HG02798 (cell line): ENCODE data around the gene SRRM1.
"Not testable (repeated sequence)": the region's sequence is repeated elsewhere in the genome, so short reads cannot be mapped to it uniquely, and the experiment has no call there.

Experiments
- ATAC-seq: cut with Tn5 transposase; IDR thresholded peaks from one replicate; pipeline ENCODE4 v1.9.1; 2021; ENCODE audit warnings: mild to moderate bottlenecking; ENCODE audit not compliant: unreplicated experiment, poor library complexity

The SRRM1 gene

GRCh38 chr1:24713736-24714135, 70.6 kb downstream of the SRRM1 start:
- no peak for ATAC-seq

DNA sequence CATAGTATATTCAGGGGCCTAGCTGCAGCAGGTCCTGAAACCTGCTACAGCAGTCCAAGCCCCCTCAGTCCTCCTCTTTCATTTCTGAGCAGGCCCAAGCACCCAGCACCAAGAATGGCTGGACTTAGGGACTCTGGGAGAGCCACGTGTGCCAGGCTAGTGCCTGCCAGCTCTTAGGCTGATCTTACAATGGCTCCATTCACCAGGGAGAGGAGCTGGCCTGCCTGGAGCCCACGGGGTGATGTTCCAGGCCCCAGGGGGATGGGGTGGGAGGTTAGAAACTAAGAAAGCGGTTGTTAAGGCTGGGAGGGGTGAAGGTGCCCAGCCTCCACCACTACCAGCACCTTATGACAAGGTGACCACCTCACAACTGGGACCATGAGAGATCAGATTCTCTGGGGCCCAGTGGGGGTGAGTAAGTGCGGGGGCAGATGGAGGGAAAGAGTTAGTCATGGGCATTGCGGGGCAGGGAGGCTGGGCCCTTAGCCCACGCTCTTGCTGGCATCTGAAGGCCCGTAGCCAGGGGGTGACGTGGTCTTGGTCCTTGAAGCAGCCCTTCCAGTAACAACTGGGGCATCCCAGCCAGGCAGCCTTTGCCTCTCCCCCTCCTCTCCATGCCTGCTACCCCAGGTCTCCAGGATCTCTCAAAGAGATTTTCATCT, 71.9 kb downstream of the SRRM1 start:
- no peak for ATAC-seq

DNA sequence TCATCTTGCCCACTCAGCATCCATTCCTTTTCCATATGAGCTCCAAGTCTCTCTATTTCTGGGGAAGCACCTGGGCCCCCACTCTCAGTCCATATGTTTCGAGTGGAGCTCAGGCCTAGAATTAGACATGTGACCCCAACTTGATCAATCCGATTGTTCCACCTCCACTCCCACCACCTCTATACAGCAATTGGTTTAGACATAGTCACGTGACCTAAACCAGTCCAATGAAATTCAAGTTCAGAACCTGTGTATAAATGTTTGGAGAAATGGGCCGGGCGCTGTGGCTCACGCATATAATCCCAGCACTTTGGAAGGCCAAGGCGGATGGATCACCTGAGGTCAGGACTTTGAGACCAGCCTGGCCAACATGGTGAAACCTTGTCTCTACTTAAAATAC, 72.6 kb downstream of the SRRM1 start:
- no peak for ATAC-seq

- no peak for ATAC-seq
These were observed 75.0 kb downstream of the SRRM1 start for GRCh38 chr1:24717887-24718650.

- no peak for ATAC-seq
These were observed 77.0 kb downstream of the SRRM1 start for GRCh38 chr1:24720152-24720551.

DNA sequence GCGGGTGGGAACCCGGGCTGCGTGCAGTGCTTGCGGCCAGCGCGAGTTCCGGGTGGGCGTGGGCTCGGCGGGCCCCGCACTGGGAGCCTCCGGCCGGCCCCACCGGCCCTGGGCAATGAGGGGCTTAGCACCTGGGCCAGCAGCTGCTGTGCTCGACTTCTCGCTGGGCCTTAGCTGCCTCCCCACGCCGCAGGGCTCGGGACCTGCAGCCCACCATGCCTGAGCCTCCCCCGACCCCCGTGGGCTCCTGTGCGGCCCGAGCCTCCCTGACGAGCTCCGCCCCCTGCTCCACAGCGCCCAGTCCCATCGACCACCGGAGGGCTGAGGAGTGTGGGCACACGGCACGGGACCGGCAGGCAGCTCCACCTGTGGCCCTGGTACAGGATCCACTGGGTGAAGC, 78.4 kb downstream of the SRRM1 start:
- no peak for ATAC-seq

- ATAC-seq: not testable (repeated sequence)
These were observed 79.3 kb downstream of the SRRM1 start for GRCh38 chr1:24722073-24723035.
